GM19239 (cell line): ENCODE data around the gene OCRL.
A peak's percentile ranks its signal among the peaks of the same experiment; 100 is the strongest.
"Not testable (repeated sequence)": the region's sequence is repeated elsewhere in the genome, so short reads cannot be mapped to it uniquely, and the experiment has no call there.

Experiments
- DNase-seq: peaks from one replicate; pipeline ENCODE4 v3.0.0; 2011; ENCODE audit warnings: low spot score; ENCODE audit not compliant: insufficient read length
- FAIRE-seq: peaks from 2 replicates; lab custom pipeline; 2011; peaks lifted over from hg19 to GRCh38; lab: Jason Lieb, UNC

Gene OCRL

GRCh38 chrX:129531132-129531531 lies 8.9 kb upstream of the OCRL start:
- FAIRE-seq, result no peak

GRCh38 chrX:129534816-129535578 lies 5.1 kb upstream of the OCRL start:
- DNase-seq, result no peak
- FAIRE-seq, result no peak

More at GRCh38 chrX:129531132-129531531, 8.9 kb upstream of the OCRL start:
- DNase-seq, result no peak

GRCh38 chrX:129540722-129541184 lies 694 bp downstream of the OCRL start:
- DNase-seq (no peak), FAIRE-seq (peak; percentile 74)

GRCh38 chrX:129544780-129545179 lies 4.7 kb downstream of the OCRL start:
- FAIRE-seq (no peak), DNase-seq (no peak)

GRCh38 chrX:129545408-129545807 lies 5.3 kb downstream of the OCRL start:
- FAIRE-seq, result no peak
- DNase-seq, result no peak

GRCh38 chrX:129549124-129549523 lies 9.1 kb downstream of the OCRL start:
- DNase-seq (no peak), FAIRE-seq (no peak)

- no peak for DNase-seq
- FAIRE-seq, result no peak
Observed at GRCh38 chrX:129553619-129554288, 13.7 kb downstream of the OCRL start.

GRCh38 chrX:129554816-129555215 lies 14.8 kb downstream of the OCRL start:
- not testable (repeated sequence) for DNase-seq, FAIRE-seq

GRCh38 chrX:129556806-129557315 lies 16.8 kb downstream of the OCRL start:
- FAIRE-seq (no peak), DNase-seq (no peak)

GRCh38 chrX:129557844-129558480 lies 17.9 kb downstream of the OCRL start:
- FAIRE-seq (no peak), DNase-seq (no peak)

GRCh38 chrX:129559783-129560182 lies 19.7 kb downstream of the OCRL start:
- FAIRE-seq, result no peak
- no peak for DNase-seq

- FAIRE-seq, result no peak
Observed at GRCh38 chrX:129561453-129561852, 21.4 kb downstream of the OCRL start.

GRCh38 chrX:129564345-129564744 lies 24.3 kb downstream of the OCRL start:
- not testable (repeated sequence) for DNase-seq, FAIRE-seq

More at GRCh38 chrX:129561453-129561852, 21.4 kb downstream of the OCRL start:
- DNase-seq, result no peak

GRCh38 chrX:129565046-129565650 lies 25.1 kb downstream of the OCRL start:
- FAIRE-seq, result no peak
- no peak for DNase-seq

GRCh38 chrX:129566073-129566472 lies 26.0 kb downstream of the OCRL start:
- FAIRE-seq (no peak), DNase-seq (no peak)

- DNase-seq (no peak), FAIRE-seq (peak; percentile 11)
Observed at GRCh38 chrX:129568349-129568748, 28.3 kb downstream of the OCRL start.

- DNase-seq (no peak), FAIRE-seq (no peak)
Observed at GRCh38 chrX:129572422-129572821, 32.4 kb downstream of the OCRL start.

- not testable (repeated sequence) for DNase-seq, FAIRE-seq
Observed at GRCh38 chrX:129573652-129574051, 33.6 kb downstream of the OCRL start.

- DNase-seq (no peak), FAIRE-seq (no peak)
Observed at GRCh38 chrX:129574214-129574613, 34.2 kb downstream of the OCRL start.

GRCh38 chrX:129576539-129576938 lies 36.5 kb downstream of the OCRL start:
- no peak for DNase-seq
- FAIRE-seq, result no peak
